Loucy (cell line): ENCODE measurements around the gene SYT9.

Source experiments
- CTCF ChIP-seq: fragments of 200-600 bp; sonication (generic); conservative IDR thresholded peaks from 2 replicates; pipeline ENCODE4 v1.5.1; 2014; ENCODE audit warnings: mild to moderate bottlenecking, antibody characterized with exemption, low read length
- EZH2phosphoT487 ChIP-seq: fragments of 200-600 bp; IDR thresholded peaks from 2 replicates; pipeline ENCODE4 v1.6.1; 2018; ENCODE audit warnings: antibody characterized with exemption, mild to moderate bottlenecking, moderate library complexity, borderline replicate concordance

DNA sequence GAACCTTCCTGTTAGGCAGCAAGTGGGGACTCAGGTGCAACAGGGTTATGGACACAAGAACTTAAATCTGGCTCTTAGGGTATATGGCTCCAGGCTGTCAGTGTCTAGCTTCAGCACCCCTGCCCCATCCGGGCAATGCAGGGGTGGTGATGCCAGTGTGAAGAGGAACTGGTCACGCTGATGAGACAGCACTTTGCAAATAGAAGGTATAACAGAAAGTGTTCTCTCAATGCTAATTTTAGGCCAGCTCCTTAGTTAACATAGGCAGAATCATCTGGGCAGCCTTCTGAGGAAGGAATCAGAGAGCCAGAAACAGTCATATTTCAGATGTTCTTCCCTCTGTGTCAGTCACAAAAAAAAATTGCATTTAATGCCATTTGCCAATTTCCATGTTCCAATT lies 41.2 kb downstream of the SYT9 start:
- TF ChIP-seq CTCF (no peak), EZH2phosphoT487 (no peak)
